NT2/D1 (cell line): Measurements from ENCODE around the gene LAMTOR5.

Experiments used
- SUZ12 ChIP-seq: IDR thresholded peaks from 2 replicates; pipeline ENCODE4 v1.6.1; 2011; ENCODE audit not compliant: insufficient read length, insufficient read depth; ENCODE audit errors: extremely low read depth
- YY1 ChIP-seq: IDR thresholded peaks from 2 replicates; pipeline ENCODE4 v1.6.1; 2011; ENCODE audit not compliant: insufficient read length, insufficient read depth
- ZNF274 ChIP-seq: IDR thresholded peaks from 2 replicates; pipeline ENCODE4 v1.6.1; 2011; ENCODE audit warnings: mild to moderate bottlenecking, low read depth, low read length

DNA sequence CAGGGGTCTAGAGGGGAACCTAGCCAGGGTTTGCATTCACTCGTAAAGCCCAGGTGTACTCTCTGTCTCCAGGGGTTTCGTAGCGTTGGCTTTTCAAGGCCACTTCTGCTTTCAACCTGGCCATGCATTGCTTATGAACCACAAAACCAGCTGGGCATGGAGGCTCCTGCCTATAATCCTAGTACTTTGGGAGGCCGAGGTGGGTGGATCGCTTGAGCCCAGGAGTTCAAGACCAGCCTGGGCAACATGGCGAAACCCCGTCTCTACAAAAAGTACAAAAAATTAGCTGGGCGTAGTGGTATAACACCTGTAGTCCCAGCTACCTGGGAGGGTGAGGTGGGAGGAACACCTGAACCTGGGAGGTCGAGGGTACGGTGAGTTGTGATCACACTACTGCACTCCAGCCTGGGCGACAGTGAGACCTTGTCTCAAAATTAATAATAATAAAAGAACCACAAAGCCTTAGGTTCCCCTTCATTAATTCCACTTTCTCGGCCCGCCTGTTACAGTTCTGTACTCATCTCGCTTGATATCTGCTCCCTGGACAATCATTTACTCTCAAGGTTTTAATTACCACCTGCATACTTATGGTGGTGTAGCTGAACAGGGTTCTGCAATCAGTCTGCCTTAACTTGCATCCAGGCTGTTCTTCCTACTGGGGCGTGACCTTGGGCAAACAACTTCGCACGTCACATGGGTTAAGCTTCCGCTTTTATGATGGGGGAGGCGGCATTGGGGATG lies 22.7 kb downstream of the LAMTOR5 start:
- TF ChIP-seq YY1 (no peak), ZNF274 (no peak), SUZ12 (no peak)
